Measurements from ENCODE around the gene SLC22A3.
"Not testable (repeated sequence)": the region's sequence is repeated elsewhere in the genome, so short reads cannot be mapped to it uniquely, and the experiment has no call there.

The SLC22A3 gene

DNA sequence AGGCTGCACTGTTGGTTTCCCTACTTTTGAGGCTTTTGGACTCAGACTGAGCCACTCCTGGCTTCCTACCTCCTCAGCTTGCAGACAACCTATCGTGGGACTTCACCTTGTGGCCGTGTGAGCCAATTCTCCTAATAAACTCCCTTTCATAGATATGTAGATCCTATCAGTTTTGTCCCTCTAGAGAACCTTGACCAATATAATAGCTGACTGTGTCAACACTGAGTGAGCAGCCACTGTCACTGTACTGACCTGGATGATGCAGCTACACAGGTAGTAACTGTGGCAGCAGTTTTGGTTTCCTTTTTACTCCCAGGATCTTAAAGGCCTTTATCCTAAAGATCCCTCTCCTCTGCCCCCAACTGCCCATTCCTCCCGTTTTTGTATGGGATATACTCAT is 70.2 kb downstream of the SLC22A3 start:
- no peak for DNase-seq

DNA sequence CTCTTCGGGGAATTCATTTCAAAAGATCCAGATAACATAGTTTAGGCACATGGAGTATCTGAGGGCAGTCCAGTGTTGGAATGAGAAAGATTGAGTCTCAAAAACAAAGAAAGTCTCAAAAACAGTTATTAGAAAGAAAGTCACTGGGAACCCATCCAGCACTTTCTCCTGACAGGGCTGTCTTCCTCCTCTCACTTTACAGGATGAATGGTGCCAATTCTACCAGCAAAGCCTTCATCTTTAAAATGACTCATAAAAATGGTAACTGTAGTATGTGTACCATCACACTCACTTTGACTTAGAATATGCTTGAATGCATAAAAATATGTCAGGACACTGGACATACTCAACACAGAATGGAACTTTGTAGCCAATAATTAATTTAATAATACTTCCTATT is 71.3 kb downstream of the SLC22A3 start:
- no peak for DNase-seq

DNA sequence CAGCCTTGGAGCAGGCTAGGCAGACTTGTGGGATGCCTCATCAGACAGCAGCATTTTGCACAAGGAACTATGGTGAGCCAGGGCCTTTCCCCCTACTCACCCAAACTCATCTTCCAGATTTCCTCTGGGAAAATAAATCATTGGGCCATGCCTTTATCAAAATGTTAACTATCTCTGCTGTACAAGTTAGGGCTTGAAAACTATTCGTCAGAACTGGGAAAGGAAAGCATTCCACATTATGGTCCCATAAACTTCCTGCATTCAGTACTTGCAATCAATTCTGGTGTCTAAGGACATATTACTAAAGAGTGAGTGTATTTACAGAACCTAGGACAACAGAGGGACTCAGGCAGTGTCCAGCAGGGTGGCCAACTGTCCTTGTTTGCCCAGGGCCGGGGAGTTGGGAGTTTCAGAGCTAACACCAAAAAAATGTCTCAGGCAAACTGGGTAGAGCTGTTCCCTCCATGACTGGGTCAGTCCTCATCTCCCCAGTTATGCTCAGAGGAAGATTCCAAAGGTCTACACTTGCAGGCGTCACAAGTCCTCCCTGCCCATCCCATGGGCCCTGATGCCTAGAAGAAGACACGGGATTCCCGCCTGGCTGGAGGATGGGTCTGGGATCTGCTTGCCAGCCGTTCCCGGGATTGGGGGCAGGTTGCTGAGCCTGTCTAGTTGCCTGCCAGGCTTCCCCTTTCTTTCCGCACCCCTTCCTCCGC is 72.2 kb downstream of the SLC22A3 start:
- DNase-seq = no peak

DNA sequence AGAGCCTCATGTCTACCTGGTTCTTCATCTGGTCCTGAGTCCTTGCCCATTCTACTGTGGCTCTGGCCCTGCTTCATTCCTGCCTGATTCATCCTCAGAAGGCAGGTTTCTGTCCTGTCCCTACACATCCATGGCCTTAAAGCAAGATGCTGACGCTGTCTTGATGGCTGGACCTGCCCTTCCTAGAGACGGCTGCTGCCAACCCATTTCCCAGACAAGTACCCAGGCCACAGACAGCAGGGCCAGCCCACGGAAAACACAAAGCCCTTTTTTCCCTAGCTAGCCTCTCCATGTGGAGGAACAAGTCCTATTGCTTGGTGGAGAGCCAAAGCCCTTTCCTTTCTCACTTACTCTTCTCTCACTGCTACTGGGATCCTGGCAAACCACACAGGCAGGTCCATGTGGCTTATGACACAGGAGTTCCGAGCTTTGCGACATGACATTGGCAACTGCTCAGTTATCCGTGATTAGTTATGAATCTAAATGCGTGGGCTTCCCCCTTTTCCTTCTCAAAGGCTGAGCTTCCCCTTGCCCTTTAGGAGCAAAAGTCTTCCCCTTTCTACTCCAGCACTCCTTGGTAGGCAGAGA is 72.9 kb downstream of the SLC22A3 start:
- no peak for DNase-seq

DNA sequence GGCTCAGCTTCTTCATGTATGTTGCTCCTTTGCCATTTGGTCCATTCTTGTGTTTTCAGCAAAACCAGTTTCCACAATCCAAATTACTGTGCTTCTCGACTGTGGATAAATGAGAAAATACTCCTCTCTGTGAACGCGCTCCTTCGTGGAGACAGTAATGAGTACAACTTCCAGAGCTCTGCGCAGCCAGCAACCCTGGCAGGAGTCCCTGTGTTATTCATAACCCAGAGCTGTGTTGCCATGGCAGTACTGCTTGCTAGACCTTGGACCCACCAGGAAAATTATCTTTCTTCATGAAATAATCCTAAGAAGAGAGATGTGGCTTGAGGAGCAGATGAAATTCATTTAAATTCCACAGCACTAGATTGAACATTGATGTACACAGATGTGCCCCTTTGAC is 73.7 kb downstream of the SLC22A3 start:
- DNase-seq = no peak

DNA sequence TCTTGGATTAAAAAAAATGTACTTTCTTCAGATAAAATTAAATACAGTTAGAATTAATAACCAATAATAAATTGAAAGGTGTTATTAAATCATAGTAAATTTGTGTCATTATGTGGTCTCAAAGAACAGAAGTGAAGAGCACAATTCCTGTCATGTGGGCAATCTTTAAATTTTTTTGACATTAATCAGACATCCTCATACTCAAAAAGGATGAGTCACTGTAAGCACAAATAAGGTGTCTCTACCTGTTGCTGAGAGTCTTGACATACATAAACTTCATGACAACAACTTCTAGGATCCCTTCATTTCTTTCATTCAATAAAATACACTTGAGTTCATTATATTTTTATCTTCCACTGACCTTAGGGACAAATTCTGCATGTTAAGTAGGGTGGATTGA is 76.1 kb downstream of the SLC22A3 start:
- no peak for DNase-seq

DNA sequence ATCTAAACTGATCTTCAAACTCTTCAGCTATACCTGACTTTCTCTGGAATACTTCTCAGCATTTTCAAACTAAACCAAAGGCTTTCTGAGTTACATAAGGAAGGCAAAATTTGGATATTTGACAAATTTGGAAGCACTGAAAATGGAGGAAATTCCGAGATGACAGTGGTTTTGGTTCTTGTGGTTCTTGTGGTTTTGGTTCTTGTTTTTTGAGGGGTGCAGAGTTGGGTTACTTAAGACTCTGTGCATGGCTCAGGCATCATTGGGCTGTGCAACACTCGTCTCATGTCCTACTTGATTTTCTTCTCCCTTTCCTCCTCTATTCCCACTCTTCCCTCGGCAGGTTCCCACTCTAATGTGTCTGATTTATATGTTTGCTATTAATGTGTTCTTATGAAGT is 78.0 kb downstream of the SLC22A3 start:
- DNase-seq = no peak

DNA sequence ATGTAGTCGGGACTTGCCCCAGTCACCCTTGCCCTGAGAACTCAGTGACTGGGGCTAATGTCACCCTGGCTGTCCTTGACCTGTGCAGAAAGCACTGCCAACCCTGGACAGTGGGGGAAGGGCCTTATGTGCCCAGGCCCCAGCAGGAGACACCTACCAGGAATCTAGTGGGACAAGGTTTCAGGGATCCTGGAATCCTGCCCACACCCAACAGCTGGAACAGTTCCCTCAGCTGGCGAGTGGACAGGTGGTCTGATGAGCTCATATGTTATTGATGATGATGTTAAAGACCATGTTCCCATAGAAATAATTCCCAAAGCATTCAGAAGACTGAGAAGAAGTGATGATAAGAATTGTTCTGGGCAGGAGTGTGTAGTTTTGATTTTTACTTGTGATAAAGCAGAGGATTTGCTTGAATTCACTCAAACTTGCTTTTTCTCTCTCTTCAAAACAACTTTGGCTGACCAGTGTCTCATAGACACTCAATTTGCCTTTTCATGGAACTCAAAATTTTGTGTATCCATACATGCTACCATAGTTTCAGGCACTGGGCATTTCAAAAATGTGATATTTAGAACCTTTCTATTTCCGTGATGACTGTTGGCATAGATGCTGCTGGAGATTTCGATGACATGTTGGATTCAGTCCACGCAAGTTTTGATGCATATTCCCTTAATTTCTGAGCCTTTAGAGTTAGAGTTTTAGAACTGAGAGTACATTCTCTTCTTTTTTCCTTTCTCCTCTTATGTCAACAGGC is 79.3 kb downstream of the SLC22A3 start:
- DNase-seq = no peak

DNA sequence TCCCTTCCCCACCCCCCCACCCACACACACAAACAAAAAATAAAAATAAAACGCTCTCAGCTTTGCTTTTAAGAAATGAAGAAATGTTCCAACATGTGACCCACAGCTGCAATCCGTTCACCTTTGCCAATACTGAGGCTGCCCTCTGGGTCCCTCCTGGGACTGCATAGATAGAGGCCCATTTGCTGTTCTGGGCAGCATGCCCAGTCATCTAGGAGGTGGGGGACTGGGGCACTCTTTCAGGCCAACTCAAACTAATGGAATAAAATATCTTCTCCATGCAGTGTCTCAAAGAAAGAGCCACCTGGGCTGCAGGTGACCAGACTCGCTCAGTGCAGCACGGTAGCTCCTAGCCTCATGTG is 79.9 kb downstream of the SLC22A3 start:
- no peak for DNase-seq

DNA sequence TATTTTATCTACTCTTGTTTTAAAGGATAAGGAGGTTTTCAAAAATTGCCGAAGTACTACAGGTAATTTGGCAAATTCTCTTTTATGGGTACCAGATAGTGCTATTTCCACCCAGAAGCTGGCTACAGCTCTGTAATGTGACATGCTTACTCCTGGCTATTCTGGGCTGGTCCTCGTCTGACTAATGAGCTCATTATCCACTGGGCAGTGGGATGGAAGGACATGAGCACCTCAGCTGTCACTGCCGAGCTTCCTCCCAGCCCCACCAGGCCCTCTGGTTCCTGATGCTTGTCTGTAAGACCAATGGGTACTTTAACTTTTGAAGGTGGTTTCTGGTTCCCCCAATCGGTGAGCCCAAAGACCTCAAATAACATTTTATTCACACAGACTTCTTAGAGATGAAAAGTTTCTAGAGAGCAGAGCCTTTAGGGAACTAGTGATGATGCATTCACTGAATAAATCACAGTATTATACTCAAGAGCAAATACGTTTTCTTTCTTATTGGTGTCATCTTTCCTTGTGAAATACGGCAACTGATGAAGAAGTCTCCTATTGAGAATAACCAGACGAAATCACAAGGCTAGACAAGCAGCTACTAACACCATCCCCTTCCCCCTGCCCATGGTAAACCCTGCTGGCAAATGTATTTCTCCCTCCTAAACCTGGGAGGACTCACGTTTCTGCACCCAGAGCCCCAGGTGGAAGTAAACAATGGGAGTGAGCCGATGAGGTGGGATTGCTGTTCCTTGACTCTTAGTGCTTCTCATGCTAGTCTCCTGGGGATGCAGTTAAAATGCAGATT is 80.8 kb downstream of the SLC22A3 start:
- no peak for DNase-seq

DNA sequence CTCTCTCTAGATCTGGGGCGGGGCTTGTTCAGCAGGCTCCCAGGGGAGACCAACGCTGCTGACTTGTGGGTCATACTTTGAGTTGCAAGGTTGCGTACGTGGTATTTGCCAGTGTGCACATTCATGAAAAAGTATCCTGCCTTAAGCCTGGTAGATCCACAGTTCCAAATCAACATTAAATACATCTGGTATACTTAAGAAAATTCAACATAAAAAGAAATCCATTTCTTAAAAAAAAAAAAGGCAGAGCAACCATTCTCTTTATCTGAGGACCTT is 81.4 kb downstream of the SLC22A3 start:
- DNase-seq = no peak

DNA sequence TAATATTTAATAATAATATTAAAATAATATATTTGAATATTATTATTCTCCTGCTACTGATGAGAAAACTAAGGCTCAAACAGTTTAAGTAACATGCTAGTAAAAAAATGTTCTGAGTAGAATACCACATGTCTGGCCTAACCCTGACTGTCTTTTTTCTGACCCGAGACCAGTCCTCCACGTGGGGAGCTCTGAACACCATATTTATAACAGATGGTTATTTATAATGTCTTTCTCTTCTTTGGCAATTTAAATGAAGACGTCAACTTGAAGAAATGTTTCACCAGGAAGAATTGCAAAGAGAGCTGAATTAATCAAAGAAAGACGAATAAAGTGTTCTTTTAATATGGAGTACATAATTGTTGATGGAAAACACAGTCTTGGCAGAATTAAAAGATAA is 82.0 kb downstream of the SLC22A3 start:
- DNase-seq = no peak

DNA sequence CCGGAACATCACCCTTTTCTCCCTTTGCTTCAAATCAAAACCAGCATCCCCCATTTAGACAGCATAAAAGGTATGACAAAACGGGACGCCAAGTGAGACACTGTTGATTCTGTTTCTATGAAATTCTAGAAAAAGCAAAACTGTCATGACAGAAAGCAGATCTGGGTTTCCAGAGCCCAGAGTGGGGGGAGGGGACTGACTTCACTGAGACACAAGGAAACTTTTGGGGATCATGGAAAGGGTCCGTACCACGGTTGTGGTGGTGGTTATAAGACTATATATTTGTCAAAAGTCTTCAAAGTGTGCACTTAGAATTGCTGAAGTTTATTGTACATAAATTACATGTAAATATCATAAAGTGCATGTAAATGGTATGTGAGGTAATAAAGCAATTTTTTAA is 82.6 kb downstream of the SLC22A3 start:
- DNase-seq = no peak

DNA sequence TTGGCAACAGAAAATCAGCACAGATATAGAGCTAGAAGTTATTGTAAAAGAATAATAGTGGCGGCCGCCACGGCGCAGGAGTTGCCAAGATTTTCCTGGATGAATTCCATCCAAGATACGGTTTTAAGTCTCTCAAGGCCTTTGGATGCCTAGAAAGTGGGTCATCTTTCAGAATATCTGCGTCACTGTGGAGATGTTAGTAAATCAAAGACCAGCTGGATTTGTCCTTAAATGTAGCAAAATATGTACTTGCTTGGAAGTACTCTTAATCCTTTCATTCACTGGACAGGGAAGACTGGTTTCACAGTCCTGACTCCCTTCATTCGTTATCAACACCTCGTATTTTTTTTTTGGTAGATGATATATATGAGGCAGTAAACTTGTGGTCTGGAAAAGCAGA is 83.0 kb downstream of the SLC22A3 start:
- DNase-seq = no peak

DNA sequence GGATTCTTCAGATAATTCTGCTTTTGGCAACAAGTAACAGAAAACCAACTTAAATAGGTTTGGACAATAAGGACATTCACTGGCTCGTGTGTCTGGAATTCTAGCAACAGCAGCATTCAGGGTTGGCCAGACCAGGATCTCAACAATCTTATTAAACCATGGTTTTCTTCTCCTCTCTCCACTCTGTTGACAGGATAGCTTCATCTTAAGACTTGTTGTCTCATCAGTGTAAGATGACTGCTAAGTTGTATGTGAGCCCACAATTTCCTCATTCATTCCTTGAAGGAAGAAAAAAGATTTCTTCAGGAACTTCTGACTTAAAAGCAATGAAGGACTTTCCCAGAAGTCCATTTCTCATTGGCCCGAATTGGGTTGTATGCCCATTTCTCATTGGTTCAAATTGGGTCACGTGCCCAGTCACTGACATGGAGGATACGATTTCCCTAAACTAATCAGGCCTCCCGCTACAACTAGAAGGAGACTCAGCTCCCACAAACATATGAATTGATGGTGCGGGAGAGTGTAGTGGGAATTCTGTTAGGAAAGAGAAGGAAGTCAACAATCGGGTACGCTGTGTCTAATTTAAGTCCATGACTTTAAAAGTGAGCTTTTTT is 83.7 kb downstream of the SLC22A3 start:
- no peak for DNase-seq

DNA sequence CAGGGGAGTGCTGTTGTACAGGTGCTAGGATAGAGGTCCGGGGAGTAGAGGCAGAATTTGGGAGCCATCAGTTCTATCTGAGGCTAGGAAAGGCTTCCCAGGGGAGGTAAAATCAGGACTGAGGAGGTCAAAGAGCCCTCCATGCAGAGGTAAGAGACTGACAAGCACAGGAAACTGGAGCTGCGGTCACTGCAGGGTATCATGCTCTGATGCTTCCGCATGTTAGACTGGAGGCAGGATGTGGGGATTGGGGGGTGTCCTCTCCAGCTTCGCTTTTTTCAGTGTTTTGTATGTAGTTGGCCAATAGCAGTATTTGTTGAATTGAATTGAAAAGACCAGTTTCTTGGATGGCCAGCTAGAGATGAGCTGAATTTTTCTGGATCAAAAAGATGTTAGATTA is 87.8 kb downstream of the SLC22A3 start:
- DNase-seq = no peak

DNA sequence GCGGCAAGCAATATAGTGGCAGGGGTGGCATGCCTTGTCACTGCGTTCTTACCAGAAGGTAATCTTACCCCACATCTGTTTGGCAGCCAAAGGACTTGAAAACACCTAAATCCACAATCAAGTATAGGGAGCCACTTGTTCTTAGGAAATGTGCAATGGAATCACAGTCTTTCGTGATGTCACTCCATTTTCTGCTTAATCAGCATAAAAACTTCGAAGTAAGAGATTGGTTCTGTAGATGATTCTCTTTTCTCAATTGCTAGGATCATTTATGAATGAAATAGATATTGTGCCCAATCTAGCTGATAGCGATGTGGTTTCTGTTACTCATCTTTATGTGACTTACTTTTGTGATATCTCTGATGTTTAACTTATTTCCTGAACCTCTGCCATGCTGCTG is 89.0 kb downstream of the SLC22A3 start:
- no peak for DNase-seq

DNA sequence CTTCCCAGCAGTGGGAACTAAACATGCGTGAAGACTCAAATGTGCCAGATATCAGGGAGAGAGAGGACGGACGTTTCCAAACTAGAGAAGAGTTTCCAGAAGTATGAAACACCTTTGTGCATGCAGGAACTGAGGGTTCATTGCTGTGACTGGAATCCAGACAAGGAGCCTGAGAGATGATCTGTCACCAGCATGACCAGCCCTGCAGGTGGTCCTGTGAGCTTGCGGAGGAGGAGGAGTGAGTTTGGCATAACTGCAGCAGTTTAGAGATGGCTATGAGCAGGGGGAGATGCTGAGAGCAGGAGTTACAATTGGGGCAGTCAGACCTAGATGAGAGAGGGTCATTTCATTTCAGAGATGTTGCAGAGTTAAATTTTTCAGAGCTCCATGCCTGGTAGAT is 89.6 kb downstream of the SLC22A3 start:
- DNase-seq = no peak

DNA sequence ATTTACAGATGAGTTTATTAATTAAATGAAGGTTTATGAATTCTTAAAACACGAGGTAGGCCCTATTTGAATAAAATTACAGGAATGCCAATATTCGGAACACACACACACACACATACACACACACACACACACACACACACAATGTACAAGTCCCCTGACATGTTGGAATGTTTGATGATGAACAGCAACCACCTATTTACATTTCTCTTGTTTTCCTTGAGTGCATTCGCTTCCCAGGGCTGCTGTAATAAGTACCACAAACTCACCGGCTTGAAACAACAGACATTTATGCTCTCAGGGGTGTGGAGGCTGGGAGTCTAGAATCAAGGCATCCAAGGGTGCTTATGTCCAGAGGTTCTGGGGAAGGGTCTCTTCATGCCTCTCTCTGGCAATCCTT is 90.3 kb downstream of the SLC22A3 start:
- no peak for DNase-seq

DNA sequence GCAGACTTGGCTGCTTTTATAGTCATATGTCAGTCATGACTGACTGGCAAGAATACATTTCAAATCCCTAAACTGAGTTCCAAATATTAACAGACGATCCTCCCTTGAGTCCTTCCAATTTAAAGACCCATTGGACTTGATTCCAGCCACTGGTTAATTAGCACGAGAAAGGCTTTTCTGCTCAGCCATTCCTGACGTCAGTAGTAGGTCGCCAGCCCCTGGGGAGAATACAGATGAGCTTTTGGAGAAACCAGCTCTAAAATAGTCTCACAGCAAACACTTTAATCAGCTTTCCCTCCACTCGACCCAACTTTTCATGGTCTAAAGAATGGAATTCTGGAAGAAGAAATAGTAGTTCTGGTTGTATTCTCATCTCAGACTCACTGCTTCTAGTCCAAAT is 91.6 kb downstream of the SLC22A3 start:
- DNase-seq = no peak

DNA sequence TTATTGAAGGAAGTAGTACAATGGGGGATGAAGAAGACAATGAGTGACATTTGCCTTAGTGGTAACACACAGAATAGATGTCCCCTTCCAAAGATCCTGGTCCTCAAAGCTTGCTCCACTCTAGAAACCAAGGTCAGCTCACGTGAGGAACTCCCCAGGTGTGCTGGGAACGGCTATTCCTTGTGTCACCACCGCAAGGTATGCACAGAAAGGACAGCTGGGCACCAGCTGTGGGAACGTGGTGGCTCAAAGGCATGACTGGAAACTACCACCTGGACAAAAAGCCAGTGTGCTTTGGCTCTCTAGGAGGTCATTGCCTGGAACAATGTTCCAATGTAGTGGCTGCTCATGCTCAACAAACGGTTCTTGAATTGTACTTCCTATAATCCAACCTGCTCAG is 94.0 kb downstream of the SLC22A3 start:
- DNase-seq = no peak

DNA sequence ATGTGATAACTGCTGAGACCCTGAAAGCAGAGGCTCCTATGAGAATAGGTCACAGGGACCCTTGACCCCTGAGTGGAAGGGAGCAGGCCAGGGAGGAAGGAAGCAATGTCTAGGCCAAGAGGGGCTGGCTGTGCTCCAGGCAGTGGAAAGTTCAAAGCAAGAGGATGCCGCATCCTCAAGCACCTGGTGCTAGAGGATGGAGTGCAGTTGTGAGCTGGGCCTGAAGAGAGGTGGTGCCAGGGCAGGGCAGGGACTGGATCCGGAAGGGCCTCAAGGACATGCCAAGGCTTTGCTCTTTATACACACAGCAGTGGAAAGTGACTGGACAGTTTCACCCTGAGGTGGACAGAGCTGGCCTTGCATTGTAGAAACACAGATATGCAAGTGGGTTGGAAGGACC is 97.0 kb downstream of the SLC22A3 start:
- DNase-seq = no peak

DNA sequence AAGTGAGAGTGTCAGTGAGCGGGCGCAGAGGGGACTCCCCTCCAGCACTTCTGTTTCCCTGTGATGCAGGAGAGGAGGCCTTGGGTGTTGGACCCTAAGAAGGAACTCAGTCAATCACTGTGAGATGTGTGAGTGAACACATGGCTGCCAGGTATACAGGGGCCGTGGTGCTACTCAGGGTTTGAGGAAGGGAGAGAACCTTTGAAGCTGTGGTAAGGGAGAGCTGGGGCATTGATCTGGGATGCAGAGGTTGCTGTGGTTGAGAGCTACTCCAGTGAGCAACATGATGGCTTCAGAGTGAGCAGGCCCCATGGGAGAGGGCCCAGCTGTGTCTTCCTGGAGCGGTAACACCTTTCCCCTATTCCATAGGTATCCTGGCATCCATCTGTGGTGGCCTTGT is 99.2 kb downstream of the SLC22A3 start:
- DNase-seq = no peak

DNA sequence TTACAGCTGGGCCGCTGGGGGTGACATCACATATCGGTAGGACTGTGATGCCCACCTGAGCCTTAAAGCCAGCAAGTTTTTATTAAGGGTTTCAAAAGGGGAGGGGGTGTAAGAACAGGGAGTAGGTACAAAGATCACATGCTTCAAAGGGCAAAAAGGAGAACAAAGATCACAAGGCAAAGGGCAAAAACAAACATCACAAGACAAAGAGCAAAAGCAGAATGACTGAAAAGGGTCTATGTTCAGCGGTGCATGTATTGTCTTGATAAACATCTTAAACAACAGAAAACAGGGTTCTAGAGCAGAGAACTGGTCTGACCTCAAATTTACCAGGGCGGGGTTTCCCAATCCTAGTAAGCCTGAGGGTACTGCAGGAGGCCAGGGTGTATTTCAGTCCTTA is 101.6 kb downstream of the SLC22A3 start:
- not testable (repeated sequence) for DNase-seq

Measured in activated CD4-positive, alpha-beta T cell treated with anti-CD3 and anti-CD28 coated beads, Interleukin-2, Interleukin-6, amounts not matched to agents 100 ng/mL and 50 ng/mL, durations not matched to agents 16 hours and 8 hours (primary cell).